NCI-H2196 treated with DMSO at 0.1 percent for 48 hours (cell line): ENCODE measurements around the gene TBL1X.

Experiments used
- DNase-seq: peaks from one replicate; lab custom pipeline; 2025; ENCODE audit not compliant: unreplicated experiment; lab: John Stamatoyannopoulos, UW

The TBL1X gene

DNA sequence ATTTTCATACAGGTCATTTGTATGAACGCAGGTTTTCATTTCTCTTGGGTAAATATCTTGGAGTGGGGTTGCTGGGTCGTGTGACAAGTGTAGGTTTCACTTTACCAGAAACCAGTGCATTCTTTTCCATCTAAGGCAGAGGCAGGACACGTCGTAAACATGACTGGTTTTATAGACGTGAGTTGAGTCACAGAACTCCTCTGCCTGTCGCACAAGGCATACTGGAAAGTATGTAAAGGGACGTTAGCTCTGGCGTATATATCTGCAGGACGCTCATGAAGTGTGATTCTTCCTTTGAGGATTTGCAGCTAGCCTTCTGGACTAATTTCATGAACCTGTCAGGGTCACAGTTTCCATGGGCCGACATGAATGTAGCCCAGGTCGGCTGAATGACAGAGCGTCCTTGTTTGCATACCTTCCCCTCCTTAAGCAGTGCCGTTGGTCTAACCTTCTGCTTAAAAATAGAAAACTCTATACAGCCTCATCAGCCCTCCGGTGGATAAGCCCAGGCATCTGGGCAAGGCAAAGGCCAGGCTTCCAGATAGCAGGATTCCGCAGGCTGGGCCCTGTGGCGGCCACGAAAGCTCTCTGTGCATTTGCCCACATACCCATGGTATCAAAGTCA is 194.8 kb downstream of the TBL1X start:
- no peak for DNase-seq

GRCh38 chrX:9662148-9662547 is 197.3 kb downstream of the TBL1X start:
- DNase-seq: no peak

DNA sequence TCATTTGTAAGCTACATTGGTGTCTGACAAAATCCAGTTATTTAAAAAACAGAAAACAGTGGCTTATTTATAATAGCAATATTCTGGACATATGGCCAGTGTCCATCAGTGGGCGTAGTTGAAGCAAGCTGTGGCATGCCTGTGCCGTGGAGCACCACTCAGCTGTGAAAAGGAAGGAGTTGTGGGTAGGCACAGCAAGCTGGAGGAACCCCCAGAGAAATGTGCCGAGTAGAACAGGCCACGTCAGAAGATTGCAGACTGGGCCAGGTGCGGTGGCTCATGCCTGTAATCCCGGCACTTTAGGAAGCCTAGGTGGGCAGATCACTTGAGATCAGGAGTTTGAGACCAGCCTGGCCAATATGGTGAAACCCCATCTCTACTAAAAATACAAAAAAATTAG is 198.4 kb downstream of the TBL1X start:
- DNase-seq: no peak

DNA sequence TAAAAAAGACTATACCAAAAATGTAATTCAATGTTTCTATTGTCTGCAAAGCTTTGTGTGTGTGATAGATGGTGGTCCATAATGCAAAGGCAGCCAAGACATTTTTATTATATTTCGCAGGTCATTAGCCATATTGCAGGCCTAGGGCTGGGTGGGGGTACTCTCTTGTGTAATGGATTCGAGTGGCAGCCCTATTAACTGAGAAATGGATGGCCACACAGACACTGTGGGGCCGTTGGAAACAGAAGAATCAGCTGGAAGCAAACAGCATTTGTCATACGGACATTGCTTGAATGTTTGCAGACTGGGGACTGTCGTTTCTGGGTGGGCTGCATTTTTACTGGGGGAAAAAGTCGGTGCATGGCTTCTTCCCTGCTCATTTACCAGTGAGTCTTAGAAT is 199.4 kb downstream of the TBL1X start:
- no peak for DNase-seq

DNA sequence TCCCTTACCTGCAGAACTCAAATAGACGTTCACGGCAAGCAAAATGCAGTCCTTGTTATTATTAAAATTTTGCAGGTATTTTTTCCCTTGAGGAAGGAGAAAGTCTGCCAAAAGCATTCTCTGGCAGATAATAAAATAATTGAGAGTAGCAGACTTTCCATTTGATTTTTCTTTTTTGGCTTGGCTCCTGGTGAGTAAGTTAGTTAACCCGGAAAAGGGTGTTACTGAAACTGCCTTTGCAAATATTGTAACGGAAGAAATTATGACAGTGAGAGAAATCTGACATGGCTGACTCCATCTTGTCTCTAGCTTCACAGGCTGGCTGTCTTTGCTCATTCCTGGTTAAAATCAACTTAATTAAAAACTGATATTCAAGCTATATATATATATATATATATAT is 200.3 kb downstream of the TBL1X start:
- DNase-seq: no peak

DNA sequence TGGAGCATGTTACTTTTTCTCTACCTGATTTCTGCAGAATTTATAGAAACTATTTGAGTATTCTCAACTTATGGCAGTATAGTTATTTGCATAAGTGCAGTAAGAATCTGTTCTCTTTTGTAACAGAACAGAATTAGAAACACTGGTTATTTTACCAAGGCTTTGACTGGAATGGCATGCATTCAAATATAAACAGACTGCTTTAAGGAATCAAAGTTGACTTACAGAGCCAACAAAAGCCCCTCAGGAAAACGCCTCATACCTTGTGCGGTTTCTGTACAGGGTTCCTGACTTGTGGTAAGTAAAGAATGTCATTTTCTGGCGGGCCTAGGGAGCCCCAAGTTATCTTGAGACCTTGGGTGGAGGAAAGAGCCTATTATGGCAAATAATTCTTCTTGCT is 203.7 kb downstream of the TBL1X start:
- no peak for DNase-seq

GRCh38 chrX:9670136-9670814 is 205.4 kb downstream of the TBL1X start:
- DNase-seq: no peak

DNA sequence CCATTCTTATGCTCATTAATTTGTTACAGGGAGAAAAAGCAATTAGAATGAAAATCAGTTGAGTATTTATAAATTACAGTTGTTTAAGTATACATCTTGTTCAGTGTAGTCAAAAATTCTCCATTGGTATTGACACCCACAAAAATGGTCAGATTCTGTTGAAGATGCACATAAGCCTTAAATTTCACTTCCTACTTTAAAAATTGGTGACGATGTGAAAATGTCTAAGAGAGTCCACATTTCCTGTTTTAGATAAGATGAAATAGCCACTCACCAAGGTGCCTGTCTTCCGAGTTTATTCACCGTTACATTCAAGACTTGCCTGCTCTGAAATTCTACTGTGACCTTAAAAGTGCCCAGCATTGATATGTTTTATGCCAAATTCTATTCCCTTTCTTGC is 207.1 kb downstream of the TBL1X start:
- no peak for DNase-seq

DNA sequence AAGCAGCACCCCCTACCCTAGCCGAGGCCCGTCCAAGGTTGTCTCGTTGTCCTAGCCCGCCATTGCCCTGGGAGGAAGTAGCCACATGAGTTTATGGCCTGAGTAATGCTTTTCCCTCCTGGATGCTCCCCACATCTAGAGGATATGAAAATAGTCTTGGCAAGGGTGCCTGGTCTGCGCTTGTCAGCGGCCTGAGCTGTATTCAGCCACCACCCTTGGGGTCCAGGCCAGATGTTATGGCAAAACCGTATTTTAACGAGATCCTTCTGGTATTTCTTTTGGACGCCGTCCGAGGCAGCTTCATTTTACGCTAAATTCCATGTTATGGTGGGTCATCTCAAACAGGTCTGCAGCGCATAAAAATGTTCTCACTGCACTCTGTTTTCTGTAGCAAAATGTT is 211.4 kb downstream of the TBL1X start:
- DNase-seq: no peak

DNA sequence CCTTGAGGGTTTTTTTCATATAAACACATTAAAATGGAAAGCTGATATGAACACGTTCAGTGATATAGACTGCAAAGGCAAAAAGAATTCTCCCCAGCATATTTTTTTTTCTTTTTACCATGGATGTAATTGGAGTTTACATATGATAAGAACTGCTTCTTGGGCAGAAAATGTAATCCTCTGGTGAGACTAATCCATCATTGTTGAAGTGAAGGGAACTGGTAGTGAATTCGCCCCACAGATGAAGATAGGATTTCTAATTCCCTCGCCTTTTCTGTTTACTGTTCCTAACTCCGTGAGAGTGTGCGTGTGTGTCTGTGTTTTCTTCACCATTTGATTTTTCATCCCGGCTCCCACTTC is 211.9 kb downstream of the TBL1X start:
- no peak for DNase-seq

GRCh38 chrX:9677098-9677739 is 212.4 kb downstream of the TBL1X start:
- no peak for DNase-seq

DNA sequence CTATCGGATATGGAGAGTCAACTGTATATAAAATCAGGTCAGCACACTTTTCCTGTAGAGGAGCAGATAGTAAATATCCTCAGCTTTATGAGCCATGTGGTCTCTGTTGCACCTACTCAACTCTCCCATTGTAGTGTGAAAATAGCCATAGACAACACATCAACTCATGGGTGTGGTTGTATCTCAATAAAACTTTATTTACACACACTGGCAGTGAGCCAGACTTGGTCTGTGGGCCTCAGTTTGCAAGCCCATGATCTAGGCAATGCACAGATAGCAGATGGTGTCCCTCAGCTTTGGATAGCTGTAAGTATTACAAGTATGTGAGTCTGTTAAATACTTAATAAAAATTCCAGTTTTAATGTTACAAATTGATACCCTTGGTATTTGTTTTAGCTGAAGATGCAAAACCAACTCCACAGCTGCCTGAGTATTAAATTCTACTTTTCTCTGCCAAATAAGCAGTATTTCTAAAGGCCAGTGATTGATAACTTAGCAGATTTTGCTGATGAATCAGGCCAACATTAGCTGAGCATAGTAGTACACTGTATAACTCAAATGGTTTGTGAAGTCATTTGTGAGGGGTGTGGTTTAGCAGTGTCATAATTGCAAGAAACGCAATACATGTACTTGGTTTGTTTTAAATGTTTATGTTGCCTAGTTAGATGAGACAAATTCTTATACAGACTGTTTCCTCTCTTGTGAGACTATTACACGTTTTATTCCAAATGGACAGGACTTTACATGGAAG is 213.5 kb downstream of the TBL1X start:
- no peak for DNase-seq

DNA sequence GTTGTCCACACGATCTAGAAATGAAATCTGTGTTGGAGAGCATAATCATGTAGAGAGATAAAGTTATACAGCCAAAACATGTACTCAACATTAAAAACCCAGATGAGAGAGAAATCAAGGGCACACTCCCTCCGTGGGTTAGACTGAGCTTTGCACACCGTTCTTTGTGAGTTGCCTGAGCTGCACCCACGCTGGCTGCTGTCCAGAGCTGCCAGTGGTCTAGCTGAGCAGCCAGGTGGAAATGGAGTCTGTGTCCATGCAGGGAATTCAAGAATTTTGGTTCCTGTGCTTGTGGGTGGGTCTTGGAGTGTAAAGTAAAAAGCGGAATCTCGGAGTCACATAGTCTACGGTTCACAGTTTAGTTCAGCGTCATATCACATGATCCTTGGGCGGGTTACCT is 216.2 kb downstream of the TBL1X start:
- DNase-seq: no peak

DNA sequence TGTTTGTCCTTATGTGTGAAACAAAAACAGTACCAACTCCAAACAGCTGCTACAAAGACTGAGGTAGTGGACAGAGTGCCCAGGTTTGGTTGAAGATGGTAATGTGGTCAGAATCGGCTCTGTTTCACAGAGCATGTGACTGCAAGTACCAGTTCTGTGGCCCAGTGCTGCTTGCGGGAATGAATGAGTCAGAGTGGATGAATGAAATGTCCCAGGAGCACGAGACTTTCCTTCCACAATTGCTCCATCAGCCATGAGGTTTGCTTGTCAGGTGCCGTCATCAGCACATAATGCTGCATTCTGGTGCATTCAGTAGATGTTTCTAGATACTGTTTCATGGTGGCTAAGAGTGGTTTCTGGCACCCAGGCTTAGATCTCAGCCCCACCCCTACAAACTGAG is 216.6 kb downstream of the TBL1X start:
- no peak for DNase-seq

DNA sequence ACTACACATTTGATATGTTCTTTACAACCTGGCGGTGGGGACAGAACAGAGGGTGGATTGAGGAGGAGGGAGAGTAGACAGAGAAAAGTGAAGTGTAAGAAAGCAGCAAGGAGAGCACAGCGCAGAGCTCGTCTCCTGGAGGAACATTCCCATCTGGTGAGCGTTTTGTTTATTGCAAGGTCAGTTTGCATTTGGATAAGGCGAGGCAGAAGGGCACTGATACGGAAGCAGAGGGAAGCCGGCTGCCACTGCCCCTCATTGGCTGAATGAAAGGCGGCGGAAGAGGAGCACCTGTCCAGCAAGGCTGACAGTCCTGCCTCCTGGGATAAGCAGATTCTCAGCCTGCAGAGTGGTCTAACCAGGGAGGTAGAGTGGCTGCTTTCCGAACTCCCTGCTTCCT is 217.6 kb downstream of the TBL1X start:
- no peak for DNase-seq

GRCh38 chrX:9682861-9683260 is 218.0 kb downstream of the TBL1X start:
- no peak for DNase-seq

GRCh38 chrX:9683350-9683749 is 218.5 kb downstream of the TBL1X start:
- DNase-seq: no peak

DNA sequence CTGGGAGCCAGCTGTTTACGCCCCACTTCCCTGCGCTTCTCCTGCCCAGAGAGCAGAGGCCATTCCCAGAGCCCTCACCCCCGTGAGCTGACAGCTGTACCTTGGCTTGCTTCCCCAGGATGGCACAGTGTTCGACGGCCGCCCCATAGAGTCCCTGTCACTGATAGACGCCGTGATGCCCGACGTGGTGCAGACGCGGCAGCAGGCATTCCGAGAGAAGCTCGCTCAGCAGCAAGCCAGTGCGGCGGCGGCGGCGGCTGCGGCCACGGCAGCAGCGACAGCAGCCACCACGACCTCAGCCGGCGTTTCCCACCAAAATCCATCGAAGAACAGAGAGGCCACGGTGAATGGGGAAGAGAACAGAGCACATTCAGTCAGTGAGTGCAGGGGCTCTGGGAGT is 223.0 kb downstream of the TBL1X start:
- no peak for DNase-seq

DNA sequence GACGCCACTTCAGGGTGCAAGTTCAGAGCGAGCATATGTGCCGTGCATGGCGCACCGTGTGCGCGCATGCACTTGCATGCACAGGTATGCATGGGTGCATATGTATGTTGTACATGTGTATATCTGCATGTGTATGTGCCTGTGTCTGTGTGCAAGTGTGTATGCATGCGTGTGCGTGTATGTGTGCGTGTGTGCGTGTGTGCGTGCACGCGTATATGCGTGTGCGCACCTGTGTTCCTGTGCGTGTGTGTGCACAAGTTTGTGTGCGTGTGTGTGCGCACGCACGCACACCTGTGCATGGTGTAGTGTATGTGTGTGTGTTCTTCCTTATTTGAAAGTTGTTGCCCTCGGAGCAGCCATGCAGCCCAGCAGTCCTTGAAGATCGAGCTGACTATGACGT is 224.0 kb downstream of the TBL1X start:
- DNase-seq: no peak

DNA sequence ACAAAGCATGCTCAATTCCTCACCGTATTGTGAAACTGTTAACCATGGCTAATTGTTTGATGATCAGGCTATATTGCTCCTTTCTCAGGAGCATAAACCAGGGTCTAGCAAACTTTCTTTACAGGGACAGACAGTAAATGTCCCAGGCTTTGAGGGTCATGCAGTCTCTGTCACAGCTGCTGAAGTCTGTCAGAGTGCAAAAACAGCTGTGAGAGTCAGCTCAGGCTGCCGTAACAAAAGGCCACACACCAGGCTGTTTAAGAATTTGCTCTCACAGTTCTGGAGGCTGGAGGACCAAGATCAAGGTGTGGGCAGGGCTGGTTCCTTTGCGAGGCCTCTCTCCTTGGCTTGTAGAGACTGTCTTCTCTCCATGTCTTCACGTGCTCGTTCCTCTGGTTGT is 225.2 kb downstream of the TBL1X start:
- DNase-seq: no peak

- DNase-seq: no peak
Observed at GRCh38 chrX:9693307-9694001, 228.6 kb downstream of the TBL1X start.
